Activated CD8-positive, alpha-beta memory T cell treated with anti-CD3 and anti-CD28 coated beads for 36 hours (primary cell): ENCODE measurements around the gene IFRD2. TPM values are rescaled to one million over a fixed set of nuclear protein-coding genes. Genes with fewer than 3 reads are reported as not detected.
"Not testable (repeated sequence)": the region's sequence is repeated elsewhere in the genome, so short reads cannot be mapped to it uniquely, and the experiment has no call there.

Experiments used
- CTCF ChIA-PET: fragments of 350-600 bp; sonication (Branson Sonifier 250); formaldehyde crosslinking; loops from one replicate; lab custom pipeline; 2021; ENCODE audit warnings: antibody characterized with exemption; lab: Charles Lee
- POLR2A ChIA-PET: fragments of 350-600 bp; sonication (Branson Sonifier 250); formaldehyde crosslinking; loops from one replicate; lab custom pipeline; 2021; ENCODE audit warnings: antibody characterized with exemption; lab: Charles Lee
- total RNA-seq, 2 experiments: library from RNA; stranded (reverse); gene quantifications; one replicate each; pipeline ENCODE4 v1.2.3, GENCODE V29; 2021

The IFRD2 gene
- total RNA-seq, 2 experiments from 2014 or later, result 197 to 200 TPM

GRCh38 chr3:50278880-50279224 is 13.4 kb downstream of the IFRD2 start, which contains the start of gene LSMEM2:
TSS of gene LSMEM2 (plus strand) at chr3:50279087. CDS start at chr3:50279114, 27 bp downstream.
- POLR2A ChIA-PET, result interaction anchor here (0.5 to 1.5 kb wide), 3 partner anchors 13 to 44 kb away, joined by 3 to 6 read pairs (median 4); partner anchors contain the start of genes GNAI2 and IFRD2
- CTCF ChIA-PET, result interaction anchor here (1.1 to 2.1 kb wide), 4 partner anchors 9 to 87 kb away, joined by 3 to 7 read pairs (median 4); no protein-coding TSS in a partner anchor

GRCh38 chr3:50278123-50278879 is 13.9 kb downstream of the IFRD2 start:
- CTCF ChIA-PET, result interaction anchor here (0.6 to 2.1 kb wide), 5 partner anchors 10 to 86 kb away, joined by 3 to 7 read pairs (median 3); no protein-coding TSS in a partner anchor
- POLR2A ChIA-PET, result interaction anchor here (0.9 to 1.5 kb wide), 2 partner anchors 14 to 42 kb away, joined by 3 to 4 read pairs; partner anchors contain the start of genes GNAI2 and IFRD2

GRCh38 chr3:50276762-50277101 is 15.5 kb downstream of the IFRD2 start:
- POLR2A ChIA-PET, result interaction anchor here (0.6 kb wide), 1 partner anchor 25 kb away, joined by 5 read pairs; no protein-coding TSS in a partner anchor
- CTCF ChIA-PET, result interaction anchor here (0.7 to 3.4 kb wide), 5 partner anchors 30 to 86 kb away, joined by 3 to 13 read pairs (median 4); partner anchors contain the start of gene GNAT1

- ChIA-PET POLR2A (interaction anchor here (1.2 kb wide), 1 partner anchor 30 kb away, joined by 3 read pairs; no protein-coding TSS in a partner anchor), CTCF (interaction anchor here (0.6 to 6.6 kb wide), 9 partner anchors 8 to 85 kb away, joined by 3 to 53 read pairs (median 5); partner anchors contain the start of genes GNAI2, GNAT1 and IFRD2)
Measured at GRCh38 chr3:50275996-50276761, 16.1 kb downstream of the IFRD2 start.

GRCh38 chr3:50275141-50275995 is 16.9 kb downstream of the IFRD2 start:
- ChIA-PET POLR2A (interaction anchor here (0.7 to 1.2 kb wide), 2 partner anchors 29 kb away, joined by 3 read pairs; no protein-coding TSS in a partner anchor), CTCF (interaction anchor here (0.7 to 6.6 kb wide), 15 partner anchors 8 to 81 kb away, joined by 3 to 53 read pairs (median 5); partner anchors contain the start of genes GNAI2, IFRD2 and TUSC2)

- ChIA-PET POLR2A (interaction anchor here (0.7 kb wide), 1 partner anchor 28 kb away, joined by 3 read pairs; no protein-coding TSS in a partner anchor), CTCF (interaction anchor here (0.7 to 6.6 kb wide), 15 partner anchors 9 to 80 kb away, joined by 3 to 53 read pairs (median 5); partner anchors contain the start of genes HYAL3, IFRD2, NAA80 and TUSC2)
Measured at GRCh38 chr3:50274371-50275104, 17.7 kb downstream of the IFRD2 start.

GRCh38 chr3:50273689-50274065 is 18.6 kb downstream of the IFRD2 start:
- POLR2A ChIA-PET, result interaction anchor here (0.7 kb wide), 1 partner anchor 14 kb away, joined by 11 read pairs; no protein-coding TSS in a partner anchor
- CTCF ChIA-PET, result interaction anchor here (0.7 to 6.6 kb wide), 8 partner anchors 9 to 92 kb away, joined by 3 to 53 read pairs (median 9); partner anchors contain the start of genes HYAL3, NAA80 and TUSC2

GRCh38 chr3:50272911-50273688 is 19.1 kb downstream of the IFRD2 start:
- CTCF ChIA-PET, result interaction anchor here (0.7 to 6.6 kb wide), 12 partner anchors 8 to 91 kb away, joined by 3 to 53 read pairs (median 6); partner anchors contain the start of genes HYAL3, IFRD2, NAA80 and TUSC2
- POLR2A ChIA-PET, result interaction anchor here (0.7 kb wide), 1 partner anchor 14 kb away, joined by 11 read pairs; no protein-coding TSS in a partner anchor

GRCh38 chr3:50272538-50272910 is 19.7 kb downstream of the IFRD2 start:
- POLR2A ChIA-PET, result not testable (repeated sequence)
- CTCF ChIA-PET, result interaction anchor here (0.6 to 6.6 kb wide), 10 partner anchors 13 to 90 kb away, joined by 3 to 53 read pairs (median 6); partner anchors contain the start of gene IFRD2

- CTCF ChIA-PET, result interaction anchor here (0.7 to 6.6 kb wide), 7 partner anchors 12 to 78 kb away, joined by 3 to 53 read pairs (median 7); partner anchors contain the start of gene IFRD2
- POLR2A ChIA-PET, result no interaction called here
Measured at GRCh38 chr3:50271314-50271936, 20.8 kb downstream of the IFRD2 start.

- POLR2A ChIA-PET, result no interaction called here
- CTCF ChIA-PET, result interaction anchor here (0.7 to 6.6 kb wide), 6 partner anchors 11 to 77 kb away, joined by 3 to 53 read pairs (median 4); no protein-coding TSS in a partner anchor
Measured at GRCh38 chr3:50270422-50271224, 21.6 kb downstream of the IFRD2 start.

GRCh38 chr3:50269977-50270413 is 22.2 kb downstream of the IFRD2 start:
- ChIA-PET CTCF (interaction anchor here (0.7 to 6.6 kb wide), 3 partner anchors 10 to 43 kb away, joined by 4 to 53 read pairs (median 4); no protein-coding TSS in a partner anchor), POLR2A (no interaction called here)

- ChIA-PET POLR2A (no interaction called here), CTCF (interaction anchor here (1.7 kb wide), 1 partner anchor 9 kb away, joined by 4 read pairs; no protein-coding TSS in a partner anchor)
Measured at GRCh38 chr3:50269460-50269859, 22.8 kb downstream of the IFRD2 start.

- CTCF ChIA-PET, result interaction anchor here (1.7 kb wide), 1 partner anchor 9 kb away, joined by 4 read pairs; no protein-coding TSS in a partner anchor
- POLR2A ChIA-PET, result no interaction called here
Measured at GRCh38 chr3:50268703-50269451, 23.4 kb downstream of the IFRD2 start, which contains the start of gene SEMA3B. TSS of gene SEMA3B (plus strand) at chr3:50269147. CDS start at chr3:50269241, 94 bp downstream.
